WTC11 (cell line): Measurements from ENCODE around the gene ZIC2.

Source experiments
- SP1 ChIP-seq: sonication (generic); formaldehyde crosslinking; conservative IDR thresholded peaks from 2 replicates; pipeline ENCODE4 v1.8.1; 2022; ENCODE audit warnings: missing genetic modification reagents
- TEAD4 ChIP-seq: sonication (generic); formaldehyde crosslinking; IDR thresholded peaks from 2 replicates; pipeline ENCODE4 v1.8.0; 2022; ENCODE audit warnings: mild to moderate bottlenecking, missing genetic modification reagents
- ZNF263 ChIP-seq: sonication (generic); formaldehyde crosslinking; IDR thresholded peaks from 2 replicates; pipeline ENCODE4 v1.8.1; 2022; ENCODE audit warnings: low read depth, mild to moderate bottlenecking, moderate library complexity, missing genetic modification reagents
- TF ChIP-seq, protein P1 (sequence below): fragments of 200-600 bp; IDR thresholded peaks from 2 replicates; pipeline ENCODE4 v1.8.0; 2022; ENCODE audit warnings: antibody characterized with exemption
- TF ChIP-seq, protein P2 (sequence below): sonication (generic); formaldehyde crosslinking; IDR thresholded peaks from 2 replicates; pipeline ENCODE4 v1.8.0; 2022; ENCODE audit warnings: mild to moderate bottlenecking, missing genetic modification reagents
- TF ChIP-seq, protein P3 (sequence below): sonication (generic); formaldehyde crosslinking; IDR thresholded peaks from 2 replicates; pipeline ENCODE4 v1.8.0; 2022; ENCODE audit warnings: mild to moderate bottlenecking, missing genetic modification reagents

DNA sequence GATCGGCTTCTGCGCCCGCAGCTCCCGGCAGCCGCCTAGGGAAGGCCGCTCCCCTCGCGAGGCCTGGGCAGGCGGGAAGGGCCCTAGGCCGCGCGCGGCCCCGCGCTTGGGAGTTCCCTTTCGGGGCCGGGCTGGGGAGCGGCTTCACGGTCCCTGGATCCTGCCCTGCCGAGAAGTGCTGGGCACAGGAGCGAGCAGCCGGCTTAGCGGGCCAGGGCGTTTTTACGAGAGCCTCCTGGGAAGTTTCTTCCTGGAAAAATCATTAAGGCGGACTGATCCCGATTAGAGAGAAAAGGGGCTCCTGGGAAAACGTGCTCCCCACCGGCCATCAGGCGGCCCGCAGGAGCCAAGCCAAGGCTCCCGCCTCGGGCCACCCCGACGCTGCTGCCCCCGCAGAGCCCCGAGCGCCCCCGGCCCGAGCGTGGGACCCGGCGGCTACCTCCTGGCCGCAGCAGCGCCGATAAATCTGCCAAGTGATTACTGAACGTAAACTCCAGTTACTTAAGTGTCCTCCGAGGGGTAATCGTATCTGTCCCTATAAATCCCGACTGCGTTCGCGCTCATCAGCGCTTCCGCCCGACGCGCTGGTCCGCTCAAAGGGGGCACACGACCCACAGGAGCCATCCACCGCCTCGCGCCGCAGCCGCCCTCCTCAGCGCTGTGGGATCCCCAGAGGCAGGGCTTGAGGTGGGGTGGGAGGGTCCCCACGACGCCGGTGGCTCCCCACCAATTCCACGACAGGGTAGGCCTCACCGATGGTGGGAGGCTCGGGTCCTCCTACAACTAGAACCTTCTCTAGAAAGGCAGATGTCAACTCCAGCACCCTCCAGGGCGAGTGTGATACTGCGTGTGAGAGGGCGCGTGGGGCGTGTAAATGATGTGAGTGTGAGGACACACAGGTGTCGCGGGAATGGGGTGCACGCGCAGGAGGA lies 12.8 kb upstream of the ZIC2 start:
- TF ChIP-seq ZNF263 (CRISPR knock-in tag) (no peak), SP1 (CRISPR knock-in tag) (no peak), TEAD4 (CRISPR knock-in tag) (no peak)
- TF ChIP-seq, protein P1, sequence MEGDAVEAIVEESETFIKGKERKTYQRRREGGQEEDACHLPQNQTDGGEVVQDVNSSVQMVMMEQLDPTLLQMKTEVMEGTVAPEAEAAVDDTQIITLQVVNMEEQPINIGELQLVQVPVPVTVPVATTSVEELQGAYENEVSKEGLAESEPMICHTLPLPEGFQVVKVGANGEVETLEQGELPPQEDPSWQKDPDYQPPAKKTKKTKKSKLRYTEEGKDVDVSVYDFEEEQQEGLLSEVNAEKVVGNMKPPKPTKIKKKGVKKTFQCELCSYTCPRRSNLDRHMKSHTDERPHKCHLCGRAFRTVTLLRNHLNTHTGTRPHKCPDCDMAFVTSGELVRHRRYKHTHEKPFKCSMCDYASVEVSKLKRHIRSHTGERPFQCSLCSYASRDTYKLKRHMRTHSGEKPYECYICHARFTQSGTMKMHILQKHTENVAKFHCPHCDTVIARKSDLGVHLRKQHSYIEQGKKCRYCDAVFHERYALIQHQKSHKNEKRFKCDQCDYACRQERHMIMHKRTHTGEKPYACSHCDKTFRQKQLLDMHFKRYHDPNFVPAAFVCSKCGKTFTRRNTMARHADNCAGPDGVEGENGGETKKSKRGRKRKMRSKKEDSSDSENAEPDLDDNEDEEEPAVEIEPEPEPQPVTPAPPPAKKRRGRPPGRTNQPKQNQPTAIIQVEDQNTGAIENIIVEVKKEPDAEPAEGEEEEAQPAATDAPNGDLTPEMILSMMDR, result no peak
- TF ChIP-seq, protein P2, sequence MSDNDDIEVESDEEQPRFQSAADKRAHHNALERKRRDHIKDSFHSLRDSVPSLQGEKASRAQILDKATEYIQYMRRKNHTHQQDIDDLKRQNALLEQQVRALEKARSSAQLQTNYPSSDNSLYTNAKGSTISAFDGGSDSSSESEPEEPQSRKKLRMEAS (CRISPR knock-in tag), result peak; percentile 47; the same call in 1 of the 2 replicates
- TF ChIP-seq, protein P3, sequence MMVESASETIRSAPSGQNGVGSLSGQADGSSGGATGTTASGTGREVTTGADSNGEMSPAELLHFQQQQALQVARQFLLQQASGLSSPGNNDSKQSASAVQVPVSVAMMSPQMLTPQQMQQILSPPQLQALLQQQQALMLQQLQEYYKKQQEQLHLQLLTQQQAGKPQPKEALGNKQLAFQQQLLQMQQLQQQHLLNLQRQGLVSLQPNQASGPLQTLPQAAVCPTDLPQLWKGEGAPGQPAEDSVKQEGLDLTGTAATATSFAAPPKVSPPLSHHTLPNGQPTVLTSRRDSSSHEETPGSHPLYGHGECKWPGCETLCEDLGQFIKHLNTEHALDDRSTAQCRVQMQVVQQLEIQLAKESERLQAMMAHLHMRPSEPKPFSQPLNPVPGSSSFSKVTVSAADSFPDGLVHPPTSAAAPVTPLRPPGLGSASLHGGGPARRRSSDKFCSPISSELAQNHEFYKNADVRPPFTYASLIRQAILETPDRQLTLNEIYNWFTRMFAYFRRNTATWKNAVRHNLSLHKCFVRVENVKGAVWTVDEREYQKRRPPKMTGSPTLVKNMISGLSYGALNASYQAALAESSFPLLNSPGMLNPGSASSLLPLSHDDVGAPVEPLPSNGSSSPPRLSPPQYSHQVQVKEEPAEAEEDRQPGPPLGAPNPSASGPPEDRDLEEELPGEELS (CRISPR knock-in tag), result peak; percentile 75
